HEK293 (cell line): ENCODE measurements around the gene LUZP4.

Experiments used
- CTCF ChIP-seq: fragments of 450-650 bp; formaldehyde crosslinking; IDR thresholded peaks from 2 replicates; pipeline ENCODE4 v1.5.1; 2016; ENCODE audit warnings: missing biosample characterization, missing genetic modification characterization
- SALL2 ChIP-seq: fragments of 450-650 bp; formaldehyde crosslinking; IDR thresholded peaks from 2 replicates; pipeline ENCODE4 v1.5.0; 2017; ENCODE audit warnings: missing biosample characterization, mild to moderate bottlenecking, missing genetic modification characterization, borderline replicate concordance
- TCF7L2 ChIP-seq: IDR thresholded peaks from 2 replicates; pipeline ENCODE4 v1.6.1; 2011; ENCODE audit warnings: low read depth, mild to moderate bottlenecking, inconsistent platforms, low read length, moderate library complexity, borderline replicate concordance
- TSHZ1 ChIP-seq: fragments of 450-650 bp; formaldehyde crosslinking; IDR thresholded peaks from 2 replicates; pipeline ENCODE4 v1.5.1; 2016; ENCODE audit warnings: missing biosample characterization, missing genetic modification characterization, borderline replicate concordance
- ZBTB44 ChIP-seq: fragments of 450-650 bp; IDR thresholded peaks from 2 replicates; pipeline ENCODE4 v1.5.1; 2018; ENCODE audit warnings: missing biosample characterization, mild to moderate bottlenecking, missing genetic modification characterization
- ZNF341 ChIP-seq: fragments of 450-650 bp; formaldehyde crosslinking; IDR thresholded peaks from 2 replicates; pipeline ENCODE4; 2016; ENCODE audit warnings: low read depth, missing biosample characterization, missing genetic modification characterization
- ZNF501 ChIP-seq: fragments of 450-650 bp; formaldehyde crosslinking; IDR thresholded peaks from 2 replicates; pipeline ENCODE4 v1.5.1; 2016; ENCODE audit warnings: missing biosample characterization, missing genetic modification characterization
- ZNF561 ChIP-seq: fragments of 450-650 bp; IDR thresholded peaks from 2 replicates; pipeline ENCODE4 v1.5.1; 2018; ENCODE audit warnings: missing biosample characterization, missing genetic modification characterization, borderline replicate concordance
- TF ChIP-seq, protein P1 (sequence below): fragments of 450-650 bp; formaldehyde crosslinking; conservative IDR thresholded peaks from 2 replicates; pipeline ENCODE4 v1.5.1; 2016; ENCODE audit warnings: low read depth, missing biosample characterization, missing genetic modification characterization

DNA sequence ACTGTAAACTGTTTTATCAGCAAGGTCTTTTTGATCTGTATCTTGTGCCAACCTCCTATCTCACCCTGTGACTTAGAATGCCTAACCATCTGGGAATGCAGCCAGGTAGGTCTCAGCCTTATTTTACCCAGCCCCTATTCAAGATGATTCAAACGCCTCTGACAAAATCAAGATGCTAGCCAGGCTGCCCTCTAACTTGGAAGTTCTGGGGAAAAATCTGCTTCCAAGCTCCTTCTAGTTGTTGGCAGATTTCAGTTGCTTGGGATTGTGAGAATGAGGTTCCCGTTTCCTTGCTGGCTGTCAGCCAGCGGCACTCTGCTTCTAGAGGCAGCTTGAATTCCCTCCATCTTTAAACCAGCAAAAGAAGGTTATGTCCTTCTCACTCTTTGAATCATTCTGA is 34.7 kb downstream of the LUZP4 start:
- TF ChIP-seq TCF7L2 (no peak), ZNF341 (tag by site-specific recombination) (no peak), CTCF (tag by site-specific recombination) (no peak), SALL2 (tag by site-specific recombination) (no peak), ZNF561 (no peak), TSHZ1 (tag by site-specific recombination) (no peak), ZBTB44 (tag by site-specific recombination) (no peak), ZNF501 (tag by site-specific recombination) (no peak)
- TF ChIP-seq, protein P1, sequence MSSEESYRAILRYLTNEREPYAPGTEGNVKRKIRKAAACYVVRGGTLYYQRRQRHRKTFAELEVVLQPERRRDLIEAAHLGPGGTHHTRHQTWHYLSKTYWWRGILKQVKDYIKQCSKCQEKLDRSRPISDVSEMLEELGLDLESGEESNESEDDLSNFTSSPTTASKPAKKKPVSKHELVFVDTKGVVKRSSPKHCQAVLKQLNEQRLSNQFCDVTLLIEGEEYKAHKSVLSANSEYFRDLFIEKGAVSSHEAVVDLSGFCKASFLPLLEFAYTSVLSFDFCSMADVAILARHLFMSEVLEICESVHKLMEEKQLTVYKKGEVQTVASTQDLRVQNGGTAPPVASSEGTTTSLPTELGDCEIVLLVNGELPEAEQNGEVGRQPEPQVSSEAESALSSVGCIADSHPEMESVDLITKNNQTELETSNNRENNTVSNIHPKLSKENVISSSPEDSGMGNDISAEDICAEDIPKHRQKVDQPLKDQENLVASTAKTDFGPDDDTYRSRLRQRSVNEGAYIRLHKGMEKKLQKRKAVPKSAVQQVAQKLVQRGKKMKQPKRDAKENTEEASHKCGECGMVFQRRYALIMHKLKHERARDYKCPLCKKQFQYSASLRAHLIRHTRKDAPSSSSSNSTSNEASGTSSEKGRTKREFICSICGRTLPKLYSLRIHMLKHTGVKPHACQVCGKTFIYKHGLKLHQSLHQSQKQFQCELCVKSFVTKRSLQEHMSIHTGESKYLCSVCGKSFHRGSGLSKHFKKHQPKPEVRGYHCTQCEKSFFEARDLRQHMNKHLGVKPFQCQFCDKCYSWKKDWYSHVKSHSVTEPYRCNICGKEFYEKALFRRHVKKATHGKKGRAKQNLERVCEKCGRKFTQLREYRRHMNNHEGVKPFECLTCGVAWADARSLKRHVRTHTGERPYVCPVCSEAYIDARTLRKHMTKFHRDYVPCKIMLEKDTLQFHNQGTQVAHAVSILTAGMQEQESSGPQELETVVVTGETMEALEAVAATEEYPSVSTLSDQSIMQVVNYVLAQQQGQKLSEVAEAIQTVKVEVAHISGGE (tag by site-specific recombination) = no peak
